ENCODE data around the gene DIPK1C. TPM values are rescaled to one million over a fixed set of nuclear protein-coding genes. Genes with fewer than 3 reads are reported as not detected.

Gene DIPK1C
- total RNA-seq, 1 donor from 2014 or later, result not detected

DNA sequence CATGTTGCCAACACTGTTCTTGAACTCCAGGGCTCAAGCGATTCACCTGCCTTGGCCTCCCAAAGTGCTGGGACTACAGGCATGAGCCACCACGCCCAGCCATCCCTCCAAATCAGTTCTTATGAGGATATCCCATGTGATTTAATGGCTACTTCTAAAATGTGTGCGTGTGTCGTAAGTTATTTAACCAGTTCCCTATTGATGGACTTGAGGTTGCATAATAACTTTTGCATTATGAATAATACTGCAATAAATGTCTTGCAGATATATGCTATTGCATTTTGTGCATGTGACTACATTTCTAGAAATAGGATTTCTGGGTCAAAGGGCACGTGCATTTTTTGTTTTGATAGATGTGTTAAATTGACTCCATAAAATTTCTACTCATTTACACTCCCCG, 19.0 kb downstream of the DIPK1C start:
- Histone ChIP-seq H3K27ac (no peak overlapping the region), H3K27me3 (no peaks in the 10 kb centered on the region), H3K36me3 (no peaks in the 10 kb centered on the region), H3K4me3 (no peak overlapping the region), H3K9me3 (no peaks in the 10 kb centered on the region), H3K4me1 (no peaks in the 10 kb centered on the region)
- TF ChIP-seq, protein P1, sequence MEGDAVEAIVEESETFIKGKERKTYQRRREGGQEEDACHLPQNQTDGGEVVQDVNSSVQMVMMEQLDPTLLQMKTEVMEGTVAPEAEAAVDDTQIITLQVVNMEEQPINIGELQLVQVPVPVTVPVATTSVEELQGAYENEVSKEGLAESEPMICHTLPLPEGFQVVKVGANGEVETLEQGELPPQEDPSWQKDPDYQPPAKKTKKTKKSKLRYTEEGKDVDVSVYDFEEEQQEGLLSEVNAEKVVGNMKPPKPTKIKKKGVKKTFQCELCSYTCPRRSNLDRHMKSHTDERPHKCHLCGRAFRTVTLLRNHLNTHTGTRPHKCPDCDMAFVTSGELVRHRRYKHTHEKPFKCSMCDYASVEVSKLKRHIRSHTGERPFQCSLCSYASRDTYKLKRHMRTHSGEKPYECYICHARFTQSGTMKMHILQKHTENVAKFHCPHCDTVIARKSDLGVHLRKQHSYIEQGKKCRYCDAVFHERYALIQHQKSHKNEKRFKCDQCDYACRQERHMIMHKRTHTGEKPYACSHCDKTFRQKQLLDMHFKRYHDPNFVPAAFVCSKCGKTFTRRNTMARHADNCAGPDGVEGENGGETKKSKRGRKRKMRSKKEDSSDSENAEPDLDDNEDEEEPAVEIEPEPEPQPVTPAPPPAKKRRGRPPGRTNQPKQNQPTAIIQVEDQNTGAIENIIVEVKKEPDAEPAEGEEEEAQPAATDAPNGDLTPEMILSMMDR (IDR thresholded peaks at IDR 0.05), result no peak
- no peak for TF ChIP-seq POLR2AphosphoS5 (IDR thresholded peaks at IDR 0.05; ENCODE audit: insufficient read depth in 1 of 2, low read depth in 1 of 2)
- TF ChIP-seq POLR2A (IDR thresholded peaks at IDR 0.05), result no peak
- intact Hi-C loops (cut with DNase I), result loop anchor here (10.0 kb wide), 1 partner anchor 1033 kb away; no protein-coding TSS in a partner anchor
- no peak for DNase-seq (ENCODE audit: extremely low spot score in 2 of 2)

DNA sequence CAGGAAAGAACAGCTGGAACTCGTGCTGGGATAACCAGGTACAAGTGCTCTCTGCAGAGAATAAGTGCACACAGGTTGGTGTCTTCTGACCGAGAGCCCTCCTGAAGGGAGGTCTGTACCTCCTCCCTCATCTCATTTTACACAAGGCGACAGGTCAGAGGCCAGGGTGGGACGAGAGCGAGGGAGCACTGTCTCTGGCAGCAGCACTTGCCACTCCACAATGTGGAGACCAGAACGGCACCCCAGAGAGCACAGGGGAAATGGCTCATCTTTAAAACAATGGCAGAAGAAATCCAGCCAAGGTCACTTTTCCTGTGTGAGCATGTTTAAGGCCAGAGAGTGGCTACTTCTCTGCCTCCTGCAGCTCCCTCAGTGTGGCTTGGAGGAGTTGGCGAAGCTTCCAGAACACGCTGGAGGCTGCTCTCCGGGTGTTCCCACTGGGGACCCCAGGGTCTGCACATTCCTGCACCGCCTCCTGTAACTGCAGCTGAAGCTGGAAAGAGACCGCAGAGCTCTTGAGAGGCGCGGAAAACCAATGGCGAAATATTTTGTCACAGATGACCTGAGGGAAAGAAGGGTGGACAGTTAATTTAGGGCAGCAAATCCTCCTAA, 20.8 kb downstream of the DIPK1C start:
- TF ChIP-seq, protein P1 (IDR thresholded peaks at IDR 0.05), result no peak
- TF ChIP-seq POLR2A (IDR thresholded peaks at IDR 0.05) (no peak), POLR2AphosphoS5 (IDR thresholded peaks at IDR 0.05; ENCODE audit: insufficient read depth in 1 of 2, low read depth in 1 of 2) (no peak)

DNA sequence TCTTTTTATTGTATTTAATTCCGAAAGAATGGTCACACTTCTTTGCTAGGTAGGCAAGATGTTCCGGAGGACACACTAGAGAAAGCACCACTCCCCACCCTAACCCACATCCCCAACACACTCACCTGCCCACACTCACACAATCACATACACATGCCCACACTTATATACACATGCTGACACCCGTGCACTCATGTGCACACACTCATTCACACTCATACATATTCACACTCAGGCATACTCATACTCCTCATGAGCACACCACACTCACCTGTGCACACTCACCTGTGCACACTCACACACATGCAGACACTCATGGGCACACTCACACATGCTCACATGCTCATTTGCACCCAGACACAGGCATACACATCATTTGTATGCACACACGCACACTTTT, 21.4 kb downstream of the DIPK1C start:
- intact Hi-C loops (cut with DNase I), result loop anchor here (10.0 kb wide), 1 partner anchor 1031 kb away; no protein-coding TSS in a partner anchor
- no peaks in the 10 kb centered on the region for H3K36me3 ChIP-seq
- no peaks in the 10 kb centered on the region for H3K9me3 ChIP-seq
- no peak overlapping the region for H3K27ac ChIP-seq
- no peaks in the 10 kb centered on the region for H3K27me3 ChIP-seq
- no peak for TF ChIP-seq POLR2AphosphoS5 (IDR thresholded peaks at IDR 0.05; ENCODE audit: insufficient read depth in 1 of 2, low read depth in 1 of 2)
- no peak for TF ChIP-seq POLR2A (IDR thresholded peaks at IDR 0.05)
- TF ChIP-seq, protein P1 (IDR thresholded peaks at IDR 0.05), result no peak
- H3K4me1 ChIP-seq, result no peaks in the 10 kb centered on the region
- no peak overlapping the region for H3K4me3 ChIP-seq
- no peak for DNase-seq (ENCODE audit: extremely low spot score in 2 of 2)

More for the DNA sequence above, 20.8 kb downstream of the DIPK1C start:
- Histone ChIP-seq H3K27me3 (no peaks in the 10 kb centered on the region), H3K4me1 (no peaks in the 10 kb centered on the region), H3K9me3 (no peaks in the 10 kb centered on the region), H3K36me3 (no peaks in the 10 kb centered on the region), H3K4me3 (no peak overlapping the region), H3K27ac (no peak overlapping the region)
- no peak for DNase-seq (ENCODE audit: extremely low spot score in 2 of 2)
- intact Hi-C loops (cut with DNase I), result loop anchor here (10.0 kb wide), 1 partner anchor 1031 kb away; no protein-coding TSS in a partner anchor

DNA sequence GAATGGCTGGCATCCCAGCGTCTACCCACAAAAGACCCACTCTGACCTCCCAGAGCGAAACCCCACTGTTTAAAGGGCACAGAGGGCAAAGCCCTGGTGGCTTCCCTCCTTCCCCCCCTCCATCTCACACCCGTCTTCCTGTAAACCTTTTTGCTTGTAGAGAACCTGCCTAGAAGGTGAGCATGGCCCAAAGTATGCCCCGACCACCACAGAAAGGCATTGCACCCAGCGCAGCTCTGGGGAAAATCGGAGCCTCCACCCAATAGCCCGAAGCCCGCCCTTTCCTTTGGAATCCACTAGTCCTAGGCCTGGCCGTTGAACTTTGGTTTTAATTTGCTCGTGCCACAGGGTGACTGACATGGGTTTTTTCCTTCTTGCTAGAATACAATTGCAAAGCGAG, 22.6 kb downstream of the DIPK1C start:
- Histone ChIP-seq H3K4me1 (no peaks in the 10 kb centered on the region), H3K4me3 (no peak overlapping the region), H3K36me3 (no peaks in the 10 kb centered on the region), H3K27ac (no peak overlapping the region), H3K27me3 (no peaks in the 10 kb centered on the region), H3K9me3 (no peaks in the 10 kb centered on the region)
- TF ChIP-seq POLR2A (IDR thresholded peaks at IDR 0.05) (no peak), POLR2AphosphoS5 (IDR thresholded peaks at IDR 0.05; ENCODE audit: insufficient read depth in 1 of 2, low read depth in 1 of 2) (no peak)
- TF ChIP-seq, protein P1 (IDR thresholded peaks at IDR 0.05), result no peak
- DNase-seq (ENCODE audit: extremely low spot score in 2 of 2), result no peak
- intact Hi-C loops (cut with DNase I), result loop anchor here (10.0 kb wide), 1 partner anchor 1030 kb away; no protein-coding TSS in a partner anchor

All from vagina (tissue), 2 donors.